HG02938 (cell line): ENCODE data around the gene LDHB.
"Not testable (repeated sequence)": the region's sequence is repeated elsewhere in the genome, so short reads cannot be mapped to it uniquely, and the experiment has no call there.

Experiments
- ATAC-seq: cut with Tn5 transposase; IDR thresholded peaks from one replicate; pipeline ENCODE4 v1.9.1; 2021; ENCODE audit warnings: mild to moderate bottlenecking, moderate library complexity; ENCODE audit not compliant: unreplicated experiment

Gene LDHB

GRCh38 chr12:21614506-21614905 is 43.1 kb downstream of the LDHB start:
- ATAC-seq = no peak

DNA sequence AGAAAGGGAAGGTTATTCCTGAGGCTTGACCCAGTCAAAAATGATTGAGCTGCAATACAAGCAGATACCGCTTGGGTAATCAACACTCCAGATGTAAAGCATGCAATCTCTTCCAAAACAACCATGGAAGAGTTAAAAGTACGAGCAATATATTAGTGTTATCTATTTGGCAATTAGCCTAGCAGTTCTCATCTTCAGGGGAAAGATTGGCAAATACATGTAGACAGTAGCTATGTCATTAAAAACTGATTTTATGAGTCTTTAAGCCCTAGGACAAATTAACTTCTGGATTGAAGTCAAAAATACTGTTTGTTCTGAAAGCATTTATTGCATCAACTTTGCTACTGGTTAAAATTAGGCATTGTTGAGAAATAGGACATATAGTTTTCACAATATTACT is 43.7 kb downstream of the LDHB start:
- ATAC-seq = no peak

DNA sequence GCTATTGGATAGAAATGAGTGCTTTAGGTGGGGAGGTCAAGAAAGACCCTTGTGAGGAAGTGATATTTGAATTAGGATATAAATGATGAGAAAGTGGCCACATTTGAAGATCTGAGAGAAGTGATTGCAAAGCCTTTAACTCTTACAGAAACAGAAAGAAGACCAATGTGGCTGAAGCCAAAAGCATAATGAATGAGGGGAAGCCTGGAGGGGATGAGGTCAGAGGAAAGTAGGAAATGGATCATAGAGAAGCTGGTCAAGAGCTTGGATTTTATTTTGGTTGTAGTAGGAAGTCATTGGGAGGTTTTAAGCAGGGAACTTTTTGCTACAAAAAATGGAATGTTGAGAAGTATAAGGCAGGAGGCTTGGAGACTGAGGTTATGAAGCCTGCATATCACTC is 49.4 kb downstream of the LDHB start:
- no peak for ATAC-seq

DNA sequence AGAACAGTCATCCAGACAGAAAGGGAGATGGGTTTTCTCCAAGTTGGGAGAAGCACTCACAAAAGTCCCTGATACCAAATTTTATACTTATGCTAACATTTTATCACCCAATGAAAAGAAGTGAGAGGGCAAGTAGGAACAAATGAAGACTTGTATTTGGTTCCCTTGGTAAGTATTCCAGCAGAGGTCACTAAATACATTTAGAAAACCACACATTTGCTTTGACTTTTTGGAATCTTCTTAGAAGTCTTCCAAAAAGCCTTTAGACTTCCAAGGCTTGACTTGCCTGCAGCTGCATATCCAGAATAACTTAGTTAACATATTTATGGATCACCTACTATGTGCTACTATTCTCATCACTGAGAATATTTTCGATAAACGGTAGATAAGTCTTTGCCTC is 49.9 kb downstream of the LDHB start:
- ATAC-seq = no peak

DNA sequence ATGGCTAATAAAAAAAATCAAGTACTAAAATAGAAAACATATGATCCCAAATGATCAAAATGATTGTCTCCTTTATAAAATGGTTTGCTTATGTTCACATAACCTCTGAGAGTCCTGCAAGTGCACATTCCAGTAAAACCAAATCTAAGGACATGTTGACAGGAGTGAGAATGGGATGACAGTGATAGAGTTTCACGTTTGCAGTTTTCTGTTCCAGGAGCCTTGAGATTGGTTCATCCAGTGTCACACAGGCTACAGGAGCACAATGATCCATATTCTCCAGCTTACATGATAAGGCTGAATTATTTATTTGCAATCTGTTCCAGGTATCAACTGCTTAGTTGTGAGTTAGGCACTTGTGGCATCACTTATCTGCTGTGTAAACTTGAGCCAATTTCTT is 51.5 kb downstream of the LDHB start:
- no peak for ATAC-seq

DNA sequence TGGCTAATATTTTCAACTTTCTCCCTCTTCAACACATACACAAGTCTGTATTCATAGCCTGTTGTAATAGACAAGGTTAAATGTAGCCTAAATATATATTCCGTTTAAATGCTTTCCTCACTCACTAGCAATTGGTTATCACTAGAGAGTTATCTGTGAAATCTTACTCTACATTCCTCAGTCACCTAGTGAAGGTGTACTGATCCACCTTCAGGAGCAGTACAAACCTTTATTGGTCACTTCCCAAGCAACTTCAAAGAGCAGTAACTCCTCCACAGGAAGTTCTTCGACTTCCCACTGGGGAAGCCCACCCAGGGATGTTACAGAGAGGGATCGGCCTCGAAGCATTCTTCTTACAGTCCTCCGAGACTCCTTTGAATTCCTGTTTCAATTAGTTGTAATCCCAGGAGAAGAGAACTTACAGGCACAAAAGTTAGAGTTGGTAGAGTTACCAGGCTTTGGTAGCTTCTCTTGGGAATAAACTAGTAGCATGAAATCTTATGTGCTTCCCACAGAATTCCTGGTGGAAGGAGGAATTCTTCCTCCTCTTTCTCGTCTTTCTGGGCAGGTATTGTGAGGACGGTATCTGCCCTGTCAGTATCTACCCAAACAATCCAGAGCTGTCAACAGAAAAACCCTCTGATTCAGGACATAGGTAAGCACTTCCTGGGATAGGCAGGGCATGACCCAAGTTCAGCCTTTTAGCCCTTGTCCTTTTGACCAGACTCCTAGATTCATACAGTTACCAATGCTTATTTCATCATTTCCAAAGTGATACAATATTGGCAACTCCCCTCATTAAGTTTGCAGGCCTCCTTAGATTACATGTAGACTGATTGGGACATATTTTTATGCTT is 53.2 kb downstream of the LDHB start, which contains the start of gene GYS2:
TSS of gene GYS2 (minus strand) at position 603 of the 857 bp plus-strand sequence. CDS start at position 348, 255 bp downstream.
- no peak for ATAC-seq

- ATAC-seq = no peak
Observed at GRCh38 chr12:21602774-21603173, 54.9 kb downstream of the LDHB start.

DNA sequence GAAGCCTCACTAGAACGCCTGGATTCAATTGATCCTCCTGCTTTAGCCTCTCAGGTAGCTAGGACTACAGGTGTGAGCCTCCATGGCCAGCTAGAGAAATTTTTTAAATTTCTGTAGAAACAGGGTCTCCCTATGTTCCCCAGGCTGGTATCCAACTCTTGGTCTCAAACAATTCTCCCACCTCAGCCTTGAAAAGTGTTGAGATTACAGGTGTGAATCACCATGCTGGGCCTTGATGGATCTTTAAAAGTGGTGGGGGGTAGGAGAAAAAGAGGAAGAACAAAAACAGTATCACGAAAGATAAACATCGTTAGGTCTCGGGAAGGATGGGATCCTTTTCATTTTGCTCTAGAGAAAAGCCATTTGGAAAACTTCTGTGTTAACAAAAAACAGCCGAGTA is 57.4 kb downstream of the LDHB start:
- ATAC-seq = no peak

DNA sequence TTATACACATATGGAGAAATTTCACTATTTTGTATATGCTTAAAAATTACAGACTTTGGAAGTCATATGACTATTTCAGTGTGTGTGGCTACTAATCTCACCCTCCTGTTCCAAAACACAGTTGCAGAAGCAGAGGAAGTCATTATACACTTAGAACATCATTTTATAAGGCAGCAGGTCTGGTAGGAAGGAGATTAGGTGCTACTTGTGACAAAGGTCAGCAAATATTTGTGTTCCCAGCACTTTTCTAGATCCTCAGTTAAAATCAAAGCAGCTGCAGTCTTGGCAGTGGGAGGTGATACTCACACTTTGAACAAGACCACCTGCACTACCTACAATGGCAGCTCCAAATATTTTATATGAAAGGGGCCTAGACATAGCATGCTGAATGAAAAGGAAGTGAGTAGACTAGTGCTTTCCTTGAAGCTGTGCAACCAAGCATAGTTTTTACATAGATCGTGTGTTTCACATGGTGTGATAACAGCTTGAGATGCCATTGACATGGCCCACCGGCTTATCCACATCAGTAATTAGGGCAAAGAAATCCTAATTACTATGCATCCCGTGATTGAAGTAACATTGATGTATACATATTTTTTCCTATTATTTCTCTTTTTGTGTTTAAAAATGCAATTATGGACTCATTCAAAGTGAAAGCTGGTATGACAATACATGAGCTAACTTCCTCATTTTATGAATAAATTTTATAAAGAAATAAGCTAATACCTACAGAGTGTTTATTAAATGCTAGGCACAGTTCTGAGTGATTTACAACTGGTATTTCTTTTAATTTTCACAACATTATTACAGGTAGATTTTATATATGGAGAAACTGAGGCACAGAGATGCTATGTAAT is 58.3 kb downstream of the LDHB start:
- no peak for ATAC-seq

GRCh38 chr12:21598651-21599050 is 59.0 kb downstream of the LDHB start:
- no peak for ATAC-seq

- not testable (repeated sequence) for ATAC-seq
Observed at GRCh38 chr12:21595356-21595755, 62.3 kb downstream of the LDHB start.

- ATAC-seq = no peak
Observed at GRCh38 chr12:21585485-21585884, 72.2 kb downstream of the LDHB start.
